Esophagus squamous epithelium (tissue), 4 donors: ENCODE results near the gene USH1G.

Source experiments
- CTCF ChIP-seq, 6 experiments: fragments of 450-650 bp in 4 of 6; fragments of 200-600 bp in 2 of 6; sonication (generic) in 2 of 6; IDR thresholded peaks; one replicate each; pipeline ENCODE4 v1.5.1; 2016 to 2019; ENCODE audit warnings: antibody characterized with exemption in 6 of 6, mild to moderate bottlenecking in 4 of 6, moderate library complexity in 4 of 6
- POLR2A ChIP-seq, 4 donors: fragments of 450-650 bp; IDR thresholded peaks; one replicate each; pipeline ENCODE4 v1.6.1; 2017; ENCODE audit warnings: antibody characterized with exemption in 4 of 4, mild to moderate bottlenecking in 4 of 4, moderate library complexity in 3 of 4

DNA sequence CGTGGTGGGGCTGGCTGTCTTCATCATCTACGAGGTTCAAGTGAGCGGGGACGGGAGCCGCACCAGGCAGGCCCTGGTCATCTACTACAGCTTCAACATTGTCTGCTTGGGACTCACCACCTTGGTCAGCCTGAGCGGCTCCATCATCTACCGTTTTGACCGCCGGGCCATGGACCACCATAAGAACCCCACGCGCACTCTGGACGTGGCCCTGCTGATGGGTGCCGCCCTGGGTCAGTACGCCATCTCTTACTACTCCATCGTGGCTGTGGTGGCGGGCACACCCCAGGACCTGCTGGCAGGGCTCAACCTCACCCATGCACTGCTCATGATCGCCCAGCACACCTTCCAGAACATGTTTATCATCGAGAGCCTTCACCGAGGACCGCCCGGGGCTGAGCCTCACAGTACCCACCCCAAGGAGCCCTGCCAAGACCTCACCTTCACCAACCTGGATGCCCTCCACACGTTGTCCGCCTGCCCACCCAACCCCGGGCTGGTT lies 7.5 kb upstream of the USH1G start:
- TF ChIP-seq CTCF (IDR thresholded peaks at IDR 0.05) (no peak), POLR2A (IDR thresholded peaks at IDR 0.05) (no peak)
